ENCODE results near the gene PHKG2. TPM values are rescaled to one million over a fixed set of nuclear protein-coding genes. Genes with fewer than 3 reads are reported as not detected.
"Not testable (repeated sequence)": the region's sequence is repeated elsewhere in the genome, so short reads cannot be mapped to it uniquely, and the experiment has no call there.

PHKG2 gene
- 10 to 100 TPM; 31.1 to 32.0 TPM for total RNA-seq

- H3K4me3 Mint-ChIP-seq: peak within 1 kb of the TSS; percentile 95
- H3K36me3 Mint-ChIP-seq: peaks cover 32% of the 10 kb centered on the region
- peak; percentile 99 for DNase-seq
- peak within 1 kb of the TSS; percentile 89 for H3K27ac Mint-ChIP-seq
- H3K4me1 Mint-ChIP-seq: peaks cover 24% of the 10 kb centered on the region
- no peaks in the 10 kb centered on the region for H3K9me3 Mint-ChIP-seq
- H3K27me3 Mint-ChIP-seq: no peaks in the 10 kb centered on the region
These were observed at the start of gene PHKG2 for GRCh38 chr16:30747799-30748633. Gene PHKG2 (plus strand): TSS chr16:30748425. CDS start chr16:30748821, 396 bp downstream.

- no peaks in the 10 kb centered on the region for H3K9me3 Mint-ChIP-seq
These were observed 49.2 kb upstream of the PHKG2 start, which contains the start of gene SRCAP for GRCh38 chr16:30698816-30699614. Gene SRCAP (plus strand): TSS chr16:30699171. CDS start chr16:30700825, 1,654 bp downstream.

GRCh38 chr16:30699615-30700099 lies 48.6 kb upstream of the PHKG2 start:
- Mint-ChIP-seq H3K4me3 (peak overlapping the region; percentile 99), H3K27me3 (no peaks in the 10 kb centered on the region), H3K9me3 (no peaks in the 10 kb centered on the region), H3K4me1 (peaks cover 25% of the 10 kb centered on the region), H3K36me3 (peaks cover 28% of the 10 kb centered on the region), H3K27ac (peak overlapping the region; percentile 96)
- DNase-seq: no peak

More at GRCh38 chr16:30698816-30699614, 49.2 kb upstream of the PHKG2 start, which contains the start of gene SRCAP:
- peak; percentile 93 for DNase-seq
- Mint-ChIP-seq H3K27me3 (no peaks in the 10 kb centered on the region), H3K4me1 (peaks cover 25% of the 10 kb centered on the region), H3K27ac (peak within 1 kb of the TSS; percentile 99), H3K36me3 (peaks cover 25% of the 10 kb centered on the region), H3K4me3 (peak within 1 kb of the TSS; percentile 99)

- no peaks in the 10 kb centered on the region for H3K9me3 Mint-ChIP-seq
- peak overlapping the region; percentile 99 for H3K4me3 Mint-ChIP-seq
- no peak for DNase-seq
- peaks cover 25% of the 10 kb centered on the region for H3K4me1 Mint-ChIP-seq
- H3K27me3 Mint-ChIP-seq: no peaks in the 10 kb centered on the region
- H3K36me3 Mint-ChIP-seq: peaks cover 28% of the 10 kb centered on the region
- peak overlapping the region; percentile 42 for H3K27ac Mint-ChIP-seq
These were observed 47.7 kb upstream of the PHKG2 start for GRCh38 chr16:30700491-30700890.

- H3K27me3 Mint-ChIP-seq: no peaks in the 10 kb centered on the region
- H3K4me3 Mint-ChIP-seq: peak overlapping the region; percentile 32
- no peaks in the 10 kb centered on the region for H3K9me3 Mint-ChIP-seq
- H3K4me1 Mint-ChIP-seq: peaks cover 25% of the 10 kb centered on the region
- H3K27ac Mint-ChIP-seq: peak overlapping the region; percentile 42
- no peak for DNase-seq
- H3K36me3 Mint-ChIP-seq: peaks cover 31% of the 10 kb centered on the region
These were observed 47.3 kb upstream of the PHKG2 start for GRCh38 chr16:30700971-30701370.

DNA sequence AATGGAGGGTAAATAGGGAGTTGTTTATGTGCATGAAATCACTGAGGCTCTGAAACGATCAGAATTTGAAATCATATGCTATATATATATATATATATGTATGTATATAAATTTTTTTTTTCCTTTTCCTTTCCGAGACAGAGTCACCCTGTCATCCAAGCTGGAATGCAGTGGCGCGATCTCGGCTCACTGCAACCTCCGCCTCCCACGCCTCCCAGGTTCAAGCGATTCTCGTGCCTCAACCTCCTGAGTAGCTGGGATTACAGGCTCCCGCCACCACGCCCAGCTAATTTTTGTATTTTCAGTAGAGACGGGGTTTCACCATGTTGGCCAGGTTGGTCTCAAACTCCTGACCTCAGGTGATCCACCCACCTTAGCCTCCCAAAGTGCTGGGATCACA lies 45.2 kb upstream of the PHKG2 start:
- peaks cover 38% of the 10 kb centered on the region for H3K36me3 Mint-ChIP-seq
- H3K27ac Mint-ChIP-seq, H3K9me3 Mint-ChIP-seq, DNase-seq, H3K4me3 Mint-ChIP-seq, H3K27me3 Mint-ChIP-seq: not testable (repeated sequence)
- peaks cover 17% of the 10 kb centered on the region for H3K4me1 Mint-ChIP-seq

GRCh38 chr16:30703971-30704370 lies 44.3 kb upstream of the PHKG2 start:
- DNase-seq: no peak
- no peak overlapping the region for H3K27ac Mint-ChIP-seq
- H3K4me3 Mint-ChIP-seq: no peak overlapping the region
- H3K36me3 Mint-ChIP-seq: peaks cover 37% of the 10 kb centered on the region
- no peaks in the 10 kb centered on the region for H3K27me3 Mint-ChIP-seq
- peaks cover 17% of the 10 kb centered on the region for H3K4me1 Mint-ChIP-seq
- no peaks in the 10 kb centered on the region for H3K9me3 Mint-ChIP-seq

- Mint-ChIP-seq H3K4me1 (peaks cover 6% of the 10 kb centered on the region), H3K9me3 (no peaks in the 10 kb centered on the region), H3K4me3 (no peak overlapping the region), H3K27me3 (no peaks in the 10 kb centered on the region), H3K36me3 (peaks cover 36% of the 10 kb centered on the region), H3K27ac (no peak overlapping the region)
- no peak for DNase-seq
These were observed 42.2 kb upstream of the PHKG2 start for GRCh38 chr16:30706046-30706445.

DNA sequence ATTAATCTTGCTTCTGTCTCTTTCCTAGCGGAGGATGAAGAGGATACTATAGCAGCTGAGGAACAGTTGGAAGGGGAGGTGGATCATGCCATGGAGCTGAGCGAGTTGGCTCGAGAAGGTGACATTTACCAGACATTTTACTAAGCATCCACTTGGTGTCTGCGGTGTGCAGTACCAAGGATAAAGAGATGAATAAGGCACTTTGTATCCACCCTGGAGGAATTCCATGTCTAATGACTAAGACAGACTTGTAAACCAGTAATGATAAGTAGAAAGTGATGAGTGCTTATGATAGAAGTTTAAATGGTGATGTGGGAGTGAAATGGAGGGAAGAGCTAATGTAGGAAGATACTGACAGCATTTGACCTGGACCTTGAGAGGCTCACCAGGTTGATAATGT lies 37.3 kb upstream of the PHKG2 start:
- Mint-ChIP-seq H3K4me1 (peaks cover 19% of the 10 kb centered on the region), H3K9me3 (peaks cover 1% of the 10 kb centered on the region), H3K4me3 (no peak overlapping the region), H3K36me3 (peaks cover 52% of the 10 kb centered on the region), H3K27ac (no peak overlapping the region), H3K27me3 (no peaks in the 10 kb centered on the region)
- no peak for DNase-seq

DNA sequence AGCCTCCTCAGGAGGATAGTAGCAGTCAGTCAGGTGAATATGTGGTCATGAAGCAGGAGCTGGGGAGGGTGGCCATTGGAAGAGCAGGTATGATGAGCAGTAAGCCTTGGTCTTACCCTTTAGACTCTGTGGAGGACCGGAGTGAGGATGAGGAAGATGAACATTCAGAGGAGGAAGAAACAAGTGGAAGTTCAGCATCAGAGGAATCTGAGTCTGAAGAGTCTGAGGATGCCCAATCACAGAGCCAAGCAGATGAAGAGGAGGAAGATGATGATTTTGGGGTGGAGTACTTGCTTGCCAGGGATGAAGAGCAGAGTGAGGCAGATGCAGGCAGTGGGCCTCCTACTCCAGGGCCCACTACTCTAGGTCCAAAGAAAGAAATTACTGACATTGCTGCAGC lies 36.5 kb upstream of the PHKG2 start:
- peaks cover 59% of the 10 kb centered on the region for H3K36me3 Mint-ChIP-seq
- H3K4me1 Mint-ChIP-seq: peaks cover 26% of the 10 kb centered on the region
- no peak overlapping the region for H3K4me3 Mint-ChIP-seq
- H3K9me3 Mint-ChIP-seq: peaks cover 1% of the 10 kb centered on the region
- no peak for DNase-seq
- H3K27ac Mint-ChIP-seq: no peak overlapping the region
- no peaks in the 10 kb centered on the region for H3K27me3 Mint-ChIP-seq

GRCh38 chr16:30715750-30716445 lies 32.3 kb upstream of the PHKG2 start:
- peak; percentile 44 for DNase-seq
- peaks cover 57% of the 10 kb centered on the region for H3K36me3 Mint-ChIP-seq
- H3K4me3 Mint-ChIP-seq: peak overlapping the region; percentile 46
- peaks cover 32% of the 10 kb centered on the region for H3K4me1 Mint-ChIP-seq
- H3K9me3 Mint-ChIP-seq: peaks cover 1% of the 10 kb centered on the region
- no peaks in the 10 kb centered on the region for H3K27me3 Mint-ChIP-seq
- H3K27ac Mint-ChIP-seq: peak overlapping the region; percentile 90

GRCh38 chr16:30720086-30720485 lies 28.1 kb upstream of the PHKG2 start:
- Mint-ChIP-seq H3K27me3 (no peaks in the 10 kb centered on the region), H3K36me3 (peaks cover 63% of the 10 kb centered on the region), H3K9me3 (peaks cover 1% of the 10 kb centered on the region), H3K4me3 (no peak overlapping the region), H3K4me1 (peaks cover 25% of the 10 kb centered on the region), H3K27ac (no peak overlapping the region)
- no peak for DNase-seq

DNA sequence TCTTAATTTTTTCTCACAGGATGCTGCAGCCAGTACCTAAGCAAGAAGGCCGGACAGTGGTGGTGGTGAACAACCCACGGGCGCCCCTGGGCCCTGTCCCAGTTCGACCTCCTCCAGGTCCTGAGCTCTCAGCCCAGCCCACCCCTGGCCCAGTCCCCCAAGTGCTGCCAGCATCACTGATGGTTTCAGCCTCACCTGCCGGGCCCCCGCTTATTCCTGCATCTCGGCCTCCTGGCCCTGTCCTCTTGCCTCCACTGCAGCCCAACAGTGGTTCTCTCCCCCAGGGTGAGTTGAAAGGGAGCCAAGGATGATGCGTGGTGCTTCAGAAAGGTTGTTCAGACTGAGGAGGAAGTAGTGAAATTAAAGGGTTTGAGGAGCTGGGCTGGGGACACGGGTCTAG lies 27.5 kb upstream of the PHKG2 start:
- no peaks in the 10 kb centered on the region for H3K9me3 Mint-ChIP-seq
- H3K36me3 Mint-ChIP-seq: peaks cover 62% of the 10 kb centered on the region
- H3K27ac Mint-ChIP-seq: no peak overlapping the region
- no peaks in the 10 kb centered on the region for H3K27me3 Mint-ChIP-seq
- DNase-seq: no peak
- no peak overlapping the region for H3K4me3 Mint-ChIP-seq
- H3K4me1 Mint-ChIP-seq: peaks cover 20% of the 10 kb centered on the region

- Mint-ChIP-seq H3K27me3 (no peaks in the 10 kb centered on the region), H3K36me3 (peaks cover 61% of the 10 kb centered on the region), H3K9me3 (no peaks in the 10 kb centered on the region), H3K27ac (no peak overlapping the region), H3K4me1 (peaks cover 15% of the 10 kb centered on the region), H3K4me3 (no peak overlapping the region)
- no peak for DNase-seq
These were observed 27.1 kb upstream of the PHKG2 start for GRCh38 chr16:30721167-30721566.

Data from activated naive CD8-positive, alpha-beta T cell treated with anti-CD3 and anti-CD28 coated beads for 36 hours (primary cell).